ENCODE measurements around the gene FCGBP.

DNA sequence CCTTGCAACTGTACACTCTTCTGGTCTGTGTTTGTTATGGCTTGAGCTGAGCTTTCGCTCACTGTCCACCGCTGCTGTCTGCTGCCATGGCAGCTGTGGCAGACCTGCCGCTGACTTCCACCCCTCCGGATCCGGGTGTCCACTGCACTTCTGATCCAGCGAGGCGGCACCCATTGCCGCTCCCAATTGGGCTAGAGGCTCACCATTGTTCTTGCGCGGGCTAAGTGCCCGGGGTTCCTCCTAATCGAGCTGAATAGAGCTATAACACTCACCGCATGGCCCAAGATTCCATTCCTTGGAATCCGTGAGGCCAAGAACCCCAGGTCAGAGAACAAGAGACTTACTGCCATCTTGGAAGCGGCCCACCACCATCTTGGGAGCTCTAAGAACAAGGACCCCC lies 34.4 kb upstream of the FCGBP start:
- TF ChIP-seq, protein P1, sequence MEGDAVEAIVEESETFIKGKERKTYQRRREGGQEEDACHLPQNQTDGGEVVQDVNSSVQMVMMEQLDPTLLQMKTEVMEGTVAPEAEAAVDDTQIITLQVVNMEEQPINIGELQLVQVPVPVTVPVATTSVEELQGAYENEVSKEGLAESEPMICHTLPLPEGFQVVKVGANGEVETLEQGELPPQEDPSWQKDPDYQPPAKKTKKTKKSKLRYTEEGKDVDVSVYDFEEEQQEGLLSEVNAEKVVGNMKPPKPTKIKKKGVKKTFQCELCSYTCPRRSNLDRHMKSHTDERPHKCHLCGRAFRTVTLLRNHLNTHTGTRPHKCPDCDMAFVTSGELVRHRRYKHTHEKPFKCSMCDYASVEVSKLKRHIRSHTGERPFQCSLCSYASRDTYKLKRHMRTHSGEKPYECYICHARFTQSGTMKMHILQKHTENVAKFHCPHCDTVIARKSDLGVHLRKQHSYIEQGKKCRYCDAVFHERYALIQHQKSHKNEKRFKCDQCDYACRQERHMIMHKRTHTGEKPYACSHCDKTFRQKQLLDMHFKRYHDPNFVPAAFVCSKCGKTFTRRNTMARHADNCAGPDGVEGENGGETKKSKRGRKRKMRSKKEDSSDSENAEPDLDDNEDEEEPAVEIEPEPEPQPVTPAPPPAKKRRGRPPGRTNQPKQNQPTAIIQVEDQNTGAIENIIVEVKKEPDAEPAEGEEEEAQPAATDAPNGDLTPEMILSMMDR (IDR thresholded peaks at IDR 0.05), result no peak
- TF ChIP-seq POLR2A (IDR thresholded peaks at IDR 0.05), result no peak
- no peak for TF ChIP-seq EP300 (IDR thresholded peaks at IDR 0.05)
